Endodermal cell (in vitro differentiated cells): ENCODE data around the gene CISD1. TPM values are rescaled to one million over a fixed set of nuclear protein-coding genes. Genes with fewer than 3 reads are reported as not detected.

Source experiments
- DNase-seq: peaks from one replicate; pipeline ENCODE4 v3.0.0-alpha.2; 2017
- H3K27ac ChIP-seq: 2 replicates; pipeline ENCODE4 v1.5.1; 2013; ENCODE audit warnings: mild to moderate bottlenecking, low read depth, low read length, moderate library complexity
- H3K27me3 ChIP-seq: 2 replicates; pipeline ENCODE4 v1.6.1; 2013; ENCODE audit warnings: mild to moderate bottlenecking, low read length, moderate library complexity; ENCODE audit not compliant: insufficient read depth, control insufficient read depth, poor library complexity, severe bottlenecking
- H3K36me3 ChIP-seq: 2 replicates; pipeline ENCODE4 v1.7.0; 2013; ENCODE audit warnings: mild to moderate bottlenecking, low read length, moderate library complexity; ENCODE audit not compliant: control insufficient read depth, insufficient read depth
- H3K4me1 ChIP-seq: one replicate; pipeline ENCODE4 v1.7.0; 2013; ENCODE audit warnings: low read length; ENCODE audit not compliant: control insufficient read depth, insufficient read depth
- H3K4me3 ChIP-seq: 2 replicates; pipeline ENCODE4 v1.5.1; 2013; ENCODE audit warnings: mild to moderate bottlenecking, low read length, moderate library complexity
- H3K9ac ChIP-seq: 2 replicates; pipeline ENCODE4 v1.6.1; 2013; ENCODE audit warnings: mild to moderate bottlenecking, low read length, moderate library complexity; ENCODE audit not compliant: poor library complexity, severe bottlenecking; ENCODE audit errors: extremely low read depth
- H3K9me3 ChIP-seq: 2 replicates; pipeline ENCODE4 v1.6.1; 2013; ENCODE audit warnings: mild to moderate bottlenecking, low read length, moderate library complexity; ENCODE audit not compliant: control insufficient read depth
- H3K27ac Mint-ChIP-seq: 2 replicates; pipeline ENCODE4 v1.8.0; 2020; ENCODE audit warnings: mixed read lengths
- H3K27me3 Mint-ChIP-seq: 2 replicates; pipeline ENCODE4 v1.8.0; 2021; ENCODE audit warnings: mild to moderate bottlenecking, mixed read lengths; ENCODE audit not compliant: insufficient read depth
- H3K36me3 Mint-ChIP-seq: 2 replicates; pipeline ENCODE4 v1.8.0; 2020; ENCODE audit warnings: low read depth, mixed read lengths
- H3K4me1 Mint-ChIP-seq: 2 replicates; pipeline ENCODE4 v1.8.0; 2020; ENCODE audit warnings: mixed read lengths
- H3K4me3 Mint-ChIP-seq: 2 replicates; pipeline ENCODE4 v1.8.0; 2020; ENCODE audit warnings: mild to moderate bottlenecking, moderate library complexity, mixed read lengths
- H3K9me3 Mint-ChIP-seq: 2 replicates; pipeline ENCODE4 v1.8.0; 2020; ENCODE audit warnings: mild to moderate bottlenecking, mixed read lengths
- WGBS, 2 experiments: methylation state at CpG; one replicate each; pipeline versions ENCODE4 v1.1.5 to v1.1.7; 2013; ENCODE audit warnings: missing lambda C conversion rate in 2 of 2, mixed read lengths in 1 of 2; ENCODE audit not compliant: insufficient coverage in 1 of 2, insufficient read length in 1 of 2; 5-methylcytosine and 5-hydroxymethylcytosine counted together
- total RNA-seq, 2 donors: library from RNA; stranded (reverse); fragmentation: NEBNext Ultra II Directional in 1 of 2; extraction: Animal tissue kit (Norgen Biotek cat#: 25700) in 1 of 2; gene quantifications; 2 replicates in 1 of 2; 3 replicates in 1 of 2; pipeline ENCODE4 v1.2.1, GENCODE V29; 2021
- TF ChIP-seq, protein P1 (sequence below): fragments of 200-600 bp; sonication (generic); conservative IDR thresholded peaks from 2 replicates; pipeline ENCODE4 v1.5.0; 2021; ENCODE audit warnings: antibody characterized with exemption, mild to moderate bottlenecking

The CISD1 gene
- total RNA-seq, 2 donors from 2014 or later, result 33.9 to 39.0 TPM

DNA sequence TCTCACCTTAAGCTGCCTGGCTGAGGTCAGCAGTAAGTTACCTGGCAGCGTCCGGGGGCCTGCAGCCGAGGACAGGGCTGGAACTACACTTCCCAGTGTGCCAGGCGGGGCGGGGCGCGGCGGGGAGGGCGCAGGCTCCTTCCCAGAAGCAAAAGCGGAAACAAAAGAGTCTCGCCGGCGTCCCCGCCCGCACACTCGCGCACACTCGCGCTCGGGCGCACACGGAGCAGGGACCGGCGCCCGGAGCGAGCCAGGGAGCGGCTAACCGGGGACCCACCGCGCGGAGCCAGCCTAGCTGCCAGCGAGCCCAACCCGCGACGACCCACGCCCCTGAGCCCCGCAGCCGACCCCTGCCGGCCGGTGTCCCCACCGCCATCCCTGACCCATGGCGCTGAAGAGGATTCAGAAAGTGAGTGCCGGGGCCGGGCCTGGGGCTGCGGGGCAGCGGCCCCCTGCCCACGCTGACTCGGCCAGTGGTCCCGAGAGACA is 65.9 kb downstream of the CISD1 start, which contains the start of gene UBE2D1:
Gene UBE2D1 (plus strand): TSS at position 190 of the 489 bp plus-strand sequence. CDS start 196 bp downstream, at position 386.
- peak; percentile 95 for DNase-seq
- peak within 1 kb of the TSS; percentile 89 for H3K27ac Mint-ChIP-seq
- WGBS, 2 experiments, result 0% methylated on average over 27 to 49 of the region's 49 CpGs
- Histone ChIP-seq H3K36me3 (peaks cover 6% of the 10 kb centered on the region), H3K27me3 (no peaks in the 10 kb centered on the region), H3K4me3 (peak within 1 kb of the TSS; percentile 88), H3K4me1 (no peaks in the 10 kb centered on the region), H3K9ac (peak within 1 kb of the TSS; percentile 66), H3K9me3 (no peaks in the 10 kb centered on the region), H3K27ac (no peak within 1 kb of the TSS)
- H3K9me3 Mint-ChIP-seq, result no peaks in the 10 kb centered on the region
- peak within 1 kb of the TSS; percentile 89 for H3K4me3 Mint-ChIP-seq
- peaks cover 7% of the 10 kb centered on the region for H3K36me3 Mint-ChIP-seq
- peaks cover 26% of the 10 kb centered on the region for H3K4me1 Mint-ChIP-seq
- TF ChIP-seq, protein P1, sequence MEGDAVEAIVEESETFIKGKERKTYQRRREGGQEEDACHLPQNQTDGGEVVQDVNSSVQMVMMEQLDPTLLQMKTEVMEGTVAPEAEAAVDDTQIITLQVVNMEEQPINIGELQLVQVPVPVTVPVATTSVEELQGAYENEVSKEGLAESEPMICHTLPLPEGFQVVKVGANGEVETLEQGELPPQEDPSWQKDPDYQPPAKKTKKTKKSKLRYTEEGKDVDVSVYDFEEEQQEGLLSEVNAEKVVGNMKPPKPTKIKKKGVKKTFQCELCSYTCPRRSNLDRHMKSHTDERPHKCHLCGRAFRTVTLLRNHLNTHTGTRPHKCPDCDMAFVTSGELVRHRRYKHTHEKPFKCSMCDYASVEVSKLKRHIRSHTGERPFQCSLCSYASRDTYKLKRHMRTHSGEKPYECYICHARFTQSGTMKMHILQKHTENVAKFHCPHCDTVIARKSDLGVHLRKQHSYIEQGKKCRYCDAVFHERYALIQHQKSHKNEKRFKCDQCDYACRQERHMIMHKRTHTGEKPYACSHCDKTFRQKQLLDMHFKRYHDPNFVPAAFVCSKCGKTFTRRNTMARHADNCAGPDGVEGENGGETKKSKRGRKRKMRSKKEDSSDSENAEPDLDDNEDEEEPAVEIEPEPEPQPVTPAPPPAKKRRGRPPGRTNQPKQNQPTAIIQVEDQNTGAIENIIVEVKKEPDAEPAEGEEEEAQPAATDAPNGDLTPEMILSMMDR, result peak; percentile 72
- peaks cover 2% of the 10 kb centered on the region for H3K27me3 Mint-ChIP-seq

DNA sequence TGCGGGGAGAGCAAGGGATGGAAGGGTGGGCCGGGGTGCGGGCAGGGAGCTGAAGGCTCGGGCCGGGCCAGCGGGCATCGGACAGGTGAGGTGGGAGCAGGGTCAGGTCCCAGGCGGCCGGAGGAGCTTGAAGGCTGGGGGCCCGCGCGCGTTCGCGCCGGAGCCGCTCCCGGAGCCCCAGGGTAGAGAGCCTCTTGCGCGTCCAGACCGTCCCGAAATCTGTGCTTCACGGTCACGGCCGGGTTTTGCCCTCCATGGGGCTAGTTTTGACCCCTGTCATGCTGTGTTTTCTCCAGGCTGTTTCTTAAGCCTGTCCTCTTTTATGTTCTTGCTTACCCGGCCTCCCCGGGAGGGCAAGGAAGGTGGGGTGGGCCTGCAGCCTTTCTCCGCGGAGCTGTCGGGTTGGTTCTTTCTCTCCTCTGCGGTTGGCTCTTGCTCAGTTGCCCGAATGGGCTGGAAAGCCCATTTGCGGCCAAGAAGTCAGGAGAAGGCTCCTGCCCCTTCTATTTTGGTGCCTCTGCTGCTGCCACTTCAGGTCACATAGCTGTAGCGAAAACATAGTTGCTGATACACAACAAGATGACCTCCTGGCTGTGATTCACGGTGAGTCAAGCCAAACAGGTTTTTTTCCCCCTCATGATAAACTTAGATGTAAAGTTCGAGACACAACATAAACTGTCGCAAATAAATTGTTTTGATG is 66.5 kb downstream of the CISD1 start:
- WGBS, 2 experiments, result 1 to 7% methylated on average over 6 to 35 of the region's 37 CpGs
- peak overlapping the region; percentile 66 for H3K9ac ChIP-seq
- H3K9me3 ChIP-seq, result no peaks in the 10 kb centered on the region
- H3K27ac Mint-ChIP-seq, result peak overlapping the region; percentile 89
- H3K36me3 ChIP-seq, result peaks cover 6% of the 10 kb centered on the region
- peaks cover under 1% of the 10 kb centered on the region for H3K27me3 Mint-ChIP-seq
- no peaks in the 10 kb centered on the region for H3K4me1 ChIP-seq
- peaks cover 30% of the 10 kb centered on the region for H3K4me1 Mint-ChIP-seq
- peak overlapping the region; percentile 88 for H3K4me3 ChIP-seq
- peak overlapping the region; percentile 89 for H3K4me3 Mint-ChIP-seq
- peaks cover 7% of the 10 kb centered on the region for H3K36me3 Mint-ChIP-seq
- peak; percentile 77 for DNase-seq
- TF ChIP-seq, protein P1, result peak; percentile 16
- no peaks in the 10 kb centered on the region for H3K9me3 Mint-ChIP-seq
- no peaks in the 10 kb centered on the region for H3K27me3 ChIP-seq
- H3K27ac ChIP-seq, result no peak overlapping the region

- H3K27ac Mint-ChIP-seq, result no peak overlapping the region
- no peaks in the 10 kb centered on the region for H3K9me3 ChIP-seq
- peak overlapping the region; percentile 89 for H3K4me3 Mint-ChIP-seq
Observed at GRCh38 chr10:58336242-58336641, 67.3 kb downstream of the CISD1 start.

More at GRCh38 chr10:58336242-58336641, 67.3 kb downstream of the CISD1 start:
- peaks cover 6% of the 10 kb centered on the region for H3K36me3 ChIP-seq
- no peak for DNase-seq
- H3K27me3 Mint-ChIP-seq, result no peaks in the 10 kb centered on the region
- peaks cover 7% of the 10 kb centered on the region for H3K36me3 Mint-ChIP-seq
- no peaks in the 10 kb centered on the region for H3K27me3 ChIP-seq
- TF ChIP-seq, protein P1, result no peak
- no peaks in the 10 kb centered on the region for H3K4me1 ChIP-seq
- WGBS, 2 experiments, result 88 to 94% methylated on average over 3 to 4 of the region's 4 CpGs
- H3K27ac ChIP-seq, result no peak overlapping the region
- peak overlapping the region; percentile 88 for H3K4me3 ChIP-seq
- no peak overlapping the region for H3K9ac ChIP-seq
- peaks cover 33% of the 10 kb centered on the region for H3K4me1 Mint-ChIP-seq
- no peaks in the 10 kb centered on the region for H3K9me3 Mint-ChIP-seq

Other genes starting within 250 kb of the CISD1 start
- 1 to 10 TPM; 9.3 to 9.4 TPM for gene IPMK, start 1.3 kb upstream of the CISD1 start, total RNA-seq
- gene UBE2D1, start 65.8 kb downstream of the CISD1 start, total RNA-seq, result 10 to 100 TPM; 28.9 to 33.0 TPM
- gene TFAM, start 116.2 kb downstream of the CISD1 start, total RNA-seq, result 10 to 100 TPM; 68.6 to 72.9 TPM
- under 1 TPM; 0.27 to 0.40 TPM for gene BICC1, start 243.7 kb downstream of the CISD1 start, total RNA-seq